ENCODE data around the gene HS2ST1. TPM values are rescaled to one million over a fixed set of nuclear protein-coding genes. Genes with fewer than 3 reads are reported as not detected.

HS2ST1 gene
- total RNA-seq, 1 donor from 2014 or later, result 8.7 TPM

GRCh38 chr1:87089823-87090222, 175.4 kb downstream of the HS2ST1 start:
- no peak overlapping the region for H3K4me3 ChIP-seq (ENCODE audit: low read depth, low read length)
- DNase-seq (ENCODE audit: low read depth), result no peak
- no peak for TF ChIP-seq CTCF (conservative IDR thresholded peaks at IDR 0.05; ENCODE audit: low read depth, low read length)

- no peak overlapping the region for H3K4me3 ChIP-seq (ENCODE audit: low read depth, low read length)
Measured at GRCh38 chr1:87091425-87091824, 177.0 kb downstream of the HS2ST1 start.

DNA sequence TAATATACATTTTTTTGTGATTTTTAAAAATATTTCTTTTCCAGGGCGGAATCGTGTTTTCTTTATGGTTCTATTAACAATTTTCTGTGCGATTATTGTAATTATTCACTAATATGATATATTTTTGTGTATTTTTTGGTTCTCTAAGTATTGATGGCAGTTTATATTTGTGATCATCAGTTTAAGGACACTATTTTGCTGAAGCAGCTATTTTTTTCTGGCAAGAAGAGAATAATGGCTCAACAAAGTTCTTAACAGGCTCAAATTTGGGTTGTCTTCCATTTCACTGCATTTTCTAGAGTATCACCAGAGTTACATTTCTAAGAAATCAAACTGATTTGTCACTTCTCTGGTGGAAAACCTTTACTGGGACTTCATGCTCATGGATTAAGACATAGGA, 178.4 kb downstream of the HS2ST1 start:
- no peak for DNase-seq (ENCODE audit: low read depth)
- no peak overlapping the region for H3K4me3 ChIP-seq (ENCODE audit: low read depth, low read length)
- TF ChIP-seq CTCF (conservative IDR thresholded peaks at IDR 0.05; ENCODE audit: low read depth, low read length), result no peak

More at GRCh38 chr1:87091425-87091824, 177.0 kb downstream of the HS2ST1 start:
- no peak for TF ChIP-seq CTCF (conservative IDR thresholded peaks at IDR 0.05; ENCODE audit: low read depth, low read length)
- DNase-seq (ENCODE audit: low read depth), result no peak

- DNase-seq (ENCODE audit: low read depth), result no peak
- no peak overlapping the region for H3K4me3 ChIP-seq (ENCODE audit: low read depth, low read length)
- TF ChIP-seq CTCF (conservative IDR thresholded peaks at IDR 0.05; ENCODE audit: low read depth, low read length), result no peak
Measured at GRCh38 chr1:87093286-87093685, 178.9 kb downstream of the HS2ST1 start.

GRCh38 chr1:87094238-87094637, 179.8 kb downstream of the HS2ST1 start:
- TF ChIP-seq CTCF (conservative IDR thresholded peaks at IDR 0.05; ENCODE audit: low read depth, low read length), result no peak
- H3K4me3 ChIP-seq (ENCODE audit: low read depth, low read length), result no peak overlapping the region
- DNase-seq (ENCODE audit: low read depth), result no peak

GRCh38 chr1:87100271-87100670, 185.8 kb downstream of the HS2ST1 start:
- TF ChIP-seq CTCF (conservative IDR thresholded peaks at IDR 0.05; ENCODE audit: low read depth, low read length), result no peak
- no peak overlapping the region for H3K4me3 ChIP-seq (ENCODE audit: low read depth, low read length)
- no peak for DNase-seq (ENCODE audit: low read depth)

- H3K4me3 ChIP-seq (ENCODE audit: low read depth, low read length), result no peak overlapping the region
- no peak for TF ChIP-seq CTCF (conservative IDR thresholded peaks at IDR 0.05; ENCODE audit: low read depth, low read length)
Measured at GRCh38 chr1:87103074-87103473, 188.6 kb downstream of the HS2ST1 start.

More at GRCh38 chr1:87103074-87103473, 188.6 kb downstream of the HS2ST1 start:
- DNase-seq (ENCODE audit: low read depth), result no peak

All from epithelial cell of proximal tubule (primary cell).